ENCODE data around the gene RNF225.
"Not testable (repeated sequence)": the region's sequence is repeated elsewhere in the genome, so short reads cannot be mapped to it uniquely, and the experiment has no call there.

The RNF225 gene

DNA sequence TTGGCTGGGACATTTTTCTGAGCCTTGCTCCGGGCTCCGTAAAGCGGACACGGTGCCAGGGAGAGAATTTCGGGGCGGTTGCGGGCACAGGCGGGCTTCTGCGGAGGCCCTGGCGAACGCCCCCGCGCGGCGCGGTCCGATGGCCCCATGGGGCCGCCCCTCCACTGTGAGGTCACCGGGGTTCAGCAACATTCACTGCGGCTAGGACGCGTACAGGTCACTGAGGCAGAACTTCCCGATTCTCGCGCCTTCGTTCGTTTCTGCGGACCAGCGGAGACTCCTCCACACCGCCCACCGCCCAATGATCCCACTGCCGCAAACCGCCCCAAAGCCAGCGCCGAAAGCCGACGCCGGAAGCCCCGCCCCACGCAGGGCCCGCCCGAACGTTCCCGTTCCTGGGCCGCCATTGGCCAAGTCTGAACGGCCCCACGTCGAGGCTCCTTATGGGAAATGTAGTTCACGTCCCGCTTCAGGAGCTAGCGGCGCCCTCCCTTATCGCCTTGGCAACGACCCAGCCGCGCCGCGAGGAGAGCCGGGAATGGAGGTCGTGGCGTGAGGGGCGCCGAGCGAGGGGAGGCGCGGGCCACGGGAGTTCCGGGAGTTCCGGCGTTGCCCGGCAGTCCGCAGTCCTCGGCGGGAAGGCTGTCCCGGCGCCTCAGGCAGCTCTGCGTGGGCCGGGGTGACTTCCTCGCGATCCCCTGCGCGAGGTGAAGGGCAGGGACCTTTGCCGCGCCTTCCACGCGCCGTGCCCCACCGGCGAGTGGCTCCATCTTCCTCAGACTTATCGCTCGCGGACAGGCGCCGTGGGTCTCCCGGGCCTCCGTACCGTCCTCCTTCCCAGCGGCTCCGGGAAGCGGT, 12.9 kb downstream of the RNF225 start, which contains the start of gene ZNF584:
TSS of gene ZNF584 (plus strand) at position 498 of the 858 bp plus-strand sequence. CDS start 499 bp downstream, outside the sequence.
- DNase-seq (ENCODE audit: low spot score) = peak; percentile 96

GRCh38 chr19:58409010-58409790, 13.7 kb downstream of the RNF225 start:
- peak; percentile 37 for DNase-seq (ENCODE audit: low spot score)

DNA sequence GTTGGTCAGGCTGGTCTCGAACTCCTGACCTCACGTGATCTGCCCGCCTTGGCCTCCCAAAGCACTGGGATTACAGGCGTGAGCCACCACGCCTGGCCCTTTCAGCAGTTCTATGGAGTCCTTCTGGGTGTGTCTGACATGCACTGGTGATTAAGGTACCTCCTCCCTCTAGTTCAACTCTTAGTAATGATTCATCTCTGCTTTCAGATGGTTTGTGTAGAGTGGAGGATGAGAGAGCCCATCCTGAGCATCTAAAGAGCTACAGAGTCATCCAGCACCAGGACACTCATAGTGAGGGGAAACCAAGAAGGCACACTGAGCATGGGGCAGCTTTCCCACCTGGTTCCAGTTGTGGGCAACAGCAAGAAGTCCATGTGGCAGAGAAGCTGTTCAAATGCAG, 21.1 kb downstream of the RNF225 start:
- no peak for DNase-seq (ENCODE audit: low spot score)

GRCh38 chr19:58417071-58417470, 21.6 kb downstream of the RNF225 start:
- DNase-seq (ENCODE audit: low spot score) = no peak

DNA sequence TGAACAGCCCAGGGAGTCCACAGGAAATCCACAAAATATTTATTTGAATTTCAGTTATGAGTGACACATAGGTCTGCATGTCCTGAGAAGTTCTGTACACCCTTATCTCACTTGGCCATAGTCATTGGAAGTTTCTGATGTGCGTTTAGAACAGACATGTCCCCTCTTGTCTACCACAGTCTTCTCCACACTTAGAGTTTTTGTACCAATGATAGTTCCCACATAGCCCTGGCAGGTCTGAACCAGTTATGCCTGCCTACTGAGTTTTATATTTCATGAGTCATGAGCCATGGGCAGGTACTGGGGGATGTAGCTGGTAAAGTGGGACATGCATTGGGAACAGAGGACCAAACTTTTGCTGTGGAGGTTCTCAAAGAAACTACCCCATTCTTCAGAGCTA, 33.2 kb downstream of the RNF225 start:
- no peak for DNase-seq (ENCODE audit: low spot score)

DNA sequence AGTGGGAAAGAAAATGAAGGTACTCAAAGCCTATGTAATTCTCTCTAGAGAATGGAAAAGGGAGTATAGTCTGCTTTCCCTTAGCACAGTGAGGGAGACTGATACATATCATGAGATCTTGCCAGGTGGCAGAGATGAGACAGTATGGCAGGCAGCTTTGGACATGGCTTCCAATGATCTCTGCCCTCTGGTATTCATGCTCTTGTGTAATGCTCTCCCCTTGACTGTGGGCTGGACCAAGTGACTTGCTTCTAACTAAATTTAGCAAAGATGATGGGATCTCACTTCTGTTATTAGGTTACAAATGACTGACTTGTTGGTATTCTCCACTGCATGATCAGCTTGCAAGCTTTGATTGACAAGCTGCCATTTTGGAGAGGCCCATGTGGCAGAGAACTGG, 34.3 kb downstream of the RNF225 start:
- no peak for DNase-seq (ENCODE audit: low spot score)

DNA sequence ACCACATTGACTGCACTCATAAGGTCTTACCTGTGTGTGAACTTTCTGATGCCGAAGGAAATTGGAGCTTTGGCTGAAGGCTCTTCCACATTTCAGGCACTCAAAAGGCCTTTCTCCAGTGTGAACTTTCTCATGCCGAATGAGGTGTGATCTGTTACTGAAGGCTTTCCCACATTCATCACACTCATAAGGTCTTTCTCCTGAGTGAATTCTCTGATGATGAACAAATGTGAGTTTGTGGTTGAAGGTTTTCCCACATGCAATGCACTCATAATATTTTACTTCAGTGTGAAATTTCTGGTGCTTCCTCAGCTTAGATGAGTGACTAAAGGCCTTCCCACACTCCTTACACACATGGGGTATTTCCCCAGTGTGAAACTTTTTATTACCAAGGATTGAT, 38.8 kb downstream of the RNF225 start:
- DNase-seq (ENCODE audit: low spot score) = no peak

DNA sequence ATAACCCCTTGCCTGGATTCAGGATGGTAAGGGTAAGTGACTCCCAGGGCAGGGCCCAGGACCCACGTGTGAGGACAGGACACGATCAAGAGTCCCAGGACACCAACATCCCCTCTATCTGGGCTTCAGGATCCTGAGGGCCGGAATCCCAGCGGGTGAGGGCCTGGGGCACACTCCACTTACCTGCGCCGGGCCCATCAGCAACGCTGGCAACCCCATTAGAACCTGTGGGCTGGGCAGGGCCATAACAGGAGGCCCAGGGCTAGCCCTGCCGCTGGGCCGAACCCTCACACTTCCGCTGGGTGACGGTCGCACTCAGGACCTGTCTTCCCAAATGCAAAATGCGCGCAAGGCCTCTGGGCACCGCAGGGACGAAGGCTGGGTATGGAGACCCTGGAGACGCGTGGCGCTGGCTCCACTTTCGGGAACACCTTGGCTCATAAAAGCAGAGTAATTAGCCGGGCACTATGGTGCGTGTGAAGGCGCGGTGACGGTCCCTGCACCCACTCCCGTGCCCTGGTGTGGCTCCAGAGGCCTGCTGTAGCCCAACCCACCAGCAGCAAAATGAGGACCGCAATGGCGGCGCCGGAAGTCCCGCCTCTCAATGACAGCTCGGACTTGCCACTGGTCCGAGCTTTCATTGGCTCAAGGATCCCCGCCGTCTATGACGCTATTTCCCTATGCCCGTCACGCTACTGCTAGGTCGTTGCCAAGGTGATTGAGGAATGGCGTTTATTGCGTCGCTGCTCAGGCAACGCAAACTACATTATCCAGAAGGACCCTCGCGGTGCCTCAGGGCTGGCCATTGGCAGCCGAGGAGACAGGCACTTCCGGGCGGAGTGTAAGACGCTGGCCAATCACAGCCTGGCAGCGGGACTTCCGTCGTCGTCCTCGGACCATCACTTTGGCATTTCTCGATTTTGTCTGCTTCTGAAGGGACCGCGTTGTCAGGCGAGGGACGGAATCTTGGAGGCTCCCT, 44.4 kb downstream of the RNF225 start, which contains the start of gene ZNF132:
TSS of gene ZNF132 (minus strand) at position 578 of the 979 bp plus-strand sequence. CDS start at position 246, 332 bp downstream.
- peak; percentile 99 for DNase-seq (ENCODE audit: low spot score)

GRCh38 chr19:58440556-58440955, 45.1 kb downstream of the RNF225 start:
- DNase-seq (ENCODE audit: low spot score) = no peak

- DNase-seq (ENCODE audit: low spot score) = not testable (repeated sequence)
Measured at GRCh38 chr19:58442986-58443385, 47.5 kb downstream of the RNF225 start.
